Naive thymus-derived CD4-positive, alpha-beta T cell (primary cell): Measurements from ENCODE around the gene SHPK. TPM values are rescaled to one million over a fixed set of nuclear protein-coding genes. Genes with fewer than 3 reads are reported as not detected.

Experiments used
- ATAC-seq: fragments of 150-1000 bp; cut with Tn5 transposase; 2 replicates; pipeline ENCODE4 v1.10.0; 2021; ENCODE audit warnings: mild to moderate bottlenecking, moderate library complexity
- CTCF ChIA-PET: fragments of 350-600 bp; sonication (Branson Sonifier 250); formaldehyde crosslinking; loops from one replicate; lab custom pipeline; 2021; ENCODE audit warnings: antibody characterized with exemption; lab: Charles Lee
- POLR2A ChIA-PET: fragments of 350-600 bp; sonication (Branson Sonifier 250); formaldehyde crosslinking; loops from one replicate; lab custom pipeline; 2021; ENCODE audit warnings: antibody characterized with exemption, inconsistent platforms; lab: Charles Lee
- DNase-seq, 9 donors: peaks; one replicate each; pipeline versions ENCODE4 v3.0.0 to v3.0.0-alpha.2; 2020 to 2022; ENCODE audit warnings: mixed read lengths in 1 of 9
- H3K27ac ChIP-seq: one replicate; pipeline ENCODE4 v1.7.0; 2013; ENCODE audit warnings: mild to moderate bottlenecking, low read depth, low read length, moderate library complexity
- H3K27me3 ChIP-seq, 2 donors: one replicate each; pipeline ENCODE4 v1.7.0; 2013; ENCODE audit warnings: low read length in 2 of 2, mild to moderate bottlenecking in 2 of 2, moderate library complexity in 2 of 2; ENCODE audit not compliant: control insufficient read depth in 2 of 2, insufficient read depth in 2 of 2
- H3K36me3 ChIP-seq, 3 experiments: 1 replicate in 2 of 3; 2 replicates in 1 of 3; pipeline ENCODE4 v1.7.0; 2013; ENCODE audit warnings: low read length in 3 of 3, mild to moderate bottlenecking in 3 of 3, moderate library complexity in 1 of 3; ENCODE audit not compliant: insufficient read depth in 3 of 3, control insufficient read depth in 2 of 3
- H3K4me1 ChIP-seq, 2 donors: one replicate each; pipeline ENCODE4 v1.7.0; 2013; ENCODE audit warnings: low read length in 2 of 2, mild to moderate bottlenecking in 2 of 2, moderate library complexity in 1 of 2; ENCODE audit not compliant: control insufficient read depth in 2 of 2, insufficient read depth in 2 of 2
- H3K4me3 ChIP-seq: 2 replicates; pipeline ENCODE4 v1.7.0; 2013; ENCODE audit warnings: mild to moderate bottlenecking, low read length
- H3K9me3 ChIP-seq, 3 experiments: 1 replicate in 2 of 3; 2 replicates in 1 of 3; pipeline ENCODE4 v1.7.0; 2013; ENCODE audit warnings: low read length in 3 of 3; ENCODE audit not compliant: control insufficient read depth in 2 of 3
- H3K27ac Mint-ChIP-seq, 9 donors: one replicate each; pipeline ENCODE4 v1.8.0; 2020 to 2022; ENCODE audit warnings: mixed read lengths in 9 of 9, mild to moderate bottlenecking in 8 of 9, moderate library complexity in 5 of 9, inconsistent platforms in 2 of 9
- H3K27me3 Mint-ChIP-seq, 5 donors: one replicate each; pipeline ENCODE4 v1.8.0; 2021 to 2022; ENCODE audit warnings: mixed read lengths in 5 of 5, mild to moderate bottlenecking in 1 of 5
- H3K36me3 Mint-ChIP-seq, 5 donors: one replicate each; pipeline ENCODE4 v1.8.0; 2020 to 2022; ENCODE audit warnings: mixed read lengths in 5 of 5, mild to moderate bottlenecking in 3 of 5, inconsistent platforms in 1 of 5
- H3K4me1 Mint-ChIP-seq, 7 donors: one replicate each; pipeline ENCODE4 v1.8.0; 2020 to 2022; ENCODE audit warnings: mixed read lengths in 7 of 7, mild to moderate bottlenecking in 3 of 7, inconsistent platforms in 1 of 7
- H3K4me3 Mint-ChIP-seq, 10 donors: one replicate each; pipeline ENCODE4 v1.8.0; 2020 to 2022; ENCODE audit warnings: mild to moderate bottlenecking in 10 of 10, mixed read lengths in 10 of 10, moderate library complexity in 6 of 10, inconsistent platforms in 2 of 10
- H3K9me3 Mint-ChIP-seq, 11 donors: one replicate each; pipeline ENCODE4 v1.8.0; 2020 to 2022; ENCODE audit warnings: mixed read lengths in 11 of 11, mild to moderate bottlenecking in 4 of 11, inconsistent platforms in 1 of 11, moderate library complexity in 1 of 11
- intact Hi-C, 2 donors: fragments of 100-400 bp; cut with micrococcal nuclease; formaldehyde crosslinking; loops; one replicate each; pipeline ENCODE4 v1.15.1; 2023
- polyA plus RNA-seq, 2 donors: library from polyadenylated mRNA; unstranded; fragments of 300-500 nt; fragmentation: Illumina TruSeq; gene quantifications; one replicate each; pipeline ENCODE4 v1.2.3, GENCODE V29; 2021
- total RNA-seq, 6 experiments: library from RNA in 5 of 6; stranded (reverse) in 5 of 6; gene quantifications; 1 replicate in 5 of 6; 2 replicates in 1 of 6; pipeline ENCODE4 v1.2.3 and lab custom pipeline; 2021 to 2026

SHPK gene
- total and polyA plus RNA-seq, 7 experiments from 2014 or later = 5.5 to 11.2 (median 8.5) TPM

- Histone ChIP-seq H3K4me3 (no peak overlapping the region), H3K9me3 (no peaks in the 10 kb centered on the region), H3K4me1 (peaks cover 4 to 7% of the 10 kb centered on the region in 2 donors), H3K27me3 (no peaks in the 10 kb centered on the region), H3K27ac (no peak overlapping the region), H3K36me3 (peaks cover 0 to 29% (median 0%) of the 10 kb centered on the region in 3 experiments)
- ATAC-seq (no peak), DNase-seq (peak in 1 of 9 donors; percentile 1)
- Mint-ChIP-seq H3K4me3 (peak overlapping the region in 1 of 10 donors; percentile 53), H3K36me3 (peaks cover 0 to 25% (median 0%) of the 10 kb centered on the region in 5 donors), H3K9me3 (no peaks in the 10 kb centered on the region), H3K4me1 (peaks cover 0 to 25% (median 6%) of the 10 kb centered on the region in 7 donors), H3K27ac (peak overlapping the region in 3 of 9 donors; percentile 38 to 61 (median 59)), H3K27me3 (no peaks in the 10 kb centered on the region)
- POLR2A ChIA-PET = interaction anchor here (0.5 kb wide), 1 partner anchor 60 kb away, joined by 3 read pairs; no protein-coding TSS in a partner anchor
- CTCF ChIA-PET = no interaction called here
- intact Hi-C loops = no loop called here
Measured at GRCh38 chr17:3679531-3680126, 43.6 kb upstream of the SHPK start.

GRCh38 chr17:3678821-3679530 is 42.9 kb upstream of the SHPK start:
- H3K27me3 Mint-ChIP-seq = no peaks in the 10 kb centered on the region
- H3K9me3 Mint-ChIP-seq = no peaks in the 10 kb centered on the region
- no peak overlapping the region for H3K4me3 ChIP-seq
- peak in 1 of 9 donors; percentile 4 for DNase-seq
- ATAC-seq = no peak
- H3K27ac ChIP-seq = no peak overlapping the region
- no peak overlapping the region for H3K27ac Mint-ChIP-seq
- H3K9me3 ChIP-seq = no peaks in the 10 kb centered on the region
- peaks cover 0 to 29% (median 0%) of the 10 kb centered on the region in 3 experiments for H3K36me3 ChIP-seq
- H3K4me1 ChIP-seq = peaks cover 4 to 7% of the 10 kb centered on the region in 2 donors
- no peaks in the 10 kb centered on the region for H3K27me3 ChIP-seq
- peaks cover 0 to 25% (median 6%) of the 10 kb centered on the region in 7 donors for H3K4me1 Mint-ChIP-seq
- peaks cover 0 to 25% (median 0%) of the 10 kb centered on the region in 5 donors for H3K36me3 Mint-ChIP-seq
- POLR2A ChIA-PET = interaction anchor here (0.8 kb wide), 1 partner anchor 10 kb away, joined by 3 read pairs; the partner anchor contains the start of gene EMC6
- CTCF ChIA-PET = no interaction called here
- intact Hi-C loops = no loop called here
- H3K4me3 Mint-ChIP-seq = no peak overlapping the region

DNA sequence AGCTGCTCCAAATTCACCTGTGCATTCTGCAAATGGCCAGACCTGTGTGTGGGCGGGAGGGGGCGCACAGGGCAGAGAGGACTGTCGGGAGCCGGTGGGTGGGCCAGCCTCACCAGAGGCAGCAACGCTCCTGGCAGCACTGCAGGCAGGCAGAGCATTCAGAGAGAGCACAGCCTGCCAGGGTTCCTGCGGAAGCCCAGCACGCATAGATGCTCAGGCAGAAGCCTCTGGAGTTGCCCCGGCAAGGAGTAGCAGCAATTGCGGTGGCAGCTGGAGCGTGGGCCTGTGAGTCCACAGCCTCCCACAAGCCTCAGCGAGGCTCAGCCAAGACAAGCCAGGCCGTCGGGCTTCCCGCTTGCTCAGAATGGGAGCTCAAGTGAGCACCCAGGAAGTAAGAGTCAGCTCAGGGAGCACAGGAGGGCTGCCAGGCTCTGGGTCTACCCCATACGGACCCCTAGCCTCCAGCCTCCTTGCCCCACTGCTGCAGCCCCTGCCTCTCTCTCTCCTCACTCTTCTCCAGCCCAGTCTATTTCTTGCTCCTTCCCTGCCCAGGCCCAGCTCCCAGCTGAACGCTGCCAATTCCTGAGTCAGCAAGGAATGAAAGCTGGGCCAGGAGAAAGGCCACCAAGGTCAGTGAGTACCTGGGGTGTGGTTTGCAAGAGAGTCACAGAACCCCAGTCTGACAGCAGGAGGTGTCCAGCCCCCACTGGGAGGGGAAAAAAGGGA is 42.2 kb upstream of the SHPK start:
- ChIA-PET CTCF (no interaction called here), POLR2A (interaction anchor here (0.7 to 0.8 kb wide), 2 partner anchors 9 to 168 kb away, joined by 3 to 5 read pairs; partner anchors contain the start of genes EMC6 and NCBP3)
- H3K27me3 Mint-ChIP-seq = no peaks in the 10 kb centered on the region
- H3K27ac Mint-ChIP-seq = peak overlapping the region in 1 of 9 donors; percentile 49
- Histone ChIP-seq H3K27me3 (no peaks in the 10 kb centered on the region), H3K36me3 (peaks cover 0 to 29% (median 0%) of the 10 kb centered on the region in 3 experiments), H3K9me3 (no peaks in the 10 kb centered on the region), H3K4me3 (no peak overlapping the region), H3K4me1 (peaks cover 3 to 6% of the 10 kb centered on the region in 2 donors), H3K27ac (no peak overlapping the region)
- intact Hi-C loops = no loop called here
- no peak for ATAC-seq
- no peak overlapping the region for H3K4me3 Mint-ChIP-seq
- H3K4me1 Mint-ChIP-seq = peaks cover 0 to 22% (median 5%) of the 10 kb centered on the region in 7 donors
- no peaks in the 10 kb centered on the region for H3K9me3 Mint-ChIP-seq
- DNase-seq = peak in 1 of 9 donors; percentile 6
- H3K36me3 Mint-ChIP-seq = peaks cover 0 to 23% (median 0%) of the 10 kb centered on the region in 5 donors

GRCh38 chr17:3675886-3676285 is 39.8 kb upstream of the SHPK start:
- Mint-ChIP-seq H3K4me3 (no peak overlapping the region), H3K4me1 (peaks cover 3 to 13% (median 5%) of the 10 kb centered on the region in 7 donors), H3K9me3 (peaks cover 0 to 2% (median 0%) of the 10 kb centered on the region in 11 donors), H3K27ac (peak overlapping the region in 2 of 9 donors; percentile 34 to 48), H3K27me3 (no peaks in the 10 kb centered on the region), H3K36me3 (peaks cover 0 to 14% (median 0%) of the 10 kb centered on the region in 5 donors)
- H3K4me3 ChIP-seq = no peak overlapping the region
- ChIA-PET CTCF (interaction anchor here (1.5 kb wide), 1 partner anchor 152 kb away, joined by 5 read pairs; no protein-coding TSS in a partner anchor), POLR2A (no interaction called here)
- no peak overlapping the region for H3K27ac ChIP-seq
- intact Hi-C loops = no loop called here
- no peak for ATAC-seq
- no peaks in the 10 kb centered on the region for H3K9me3 ChIP-seq
- DNase-seq = no peak
- peaks cover 0 to 33% (median 0%) of the 10 kb centered on the region in 3 experiments for H3K36me3 ChIP-seq
- H3K4me1 ChIP-seq = no peaks in the 10 kb centered on the region
- no peaks in the 10 kb centered on the region for H3K27me3 ChIP-seq

GRCh38 chr17:3672571-3672970 is 36.5 kb upstream of the SHPK start:
- H3K27me3 ChIP-seq = no peaks in the 10 kb centered on the region
- Mint-ChIP-seq H3K36me3 (peaks cover 0 to 8% (median 0%) of the 10 kb centered on the region in 5 donors), H3K4me3 (no peak overlapping the region), H3K9me3 (peaks cover 0 to 2% (median 0%) of the 10 kb centered on the region in 11 donors), H3K4me1 (peaks cover 10 to 28% (median 19%) of the 10 kb centered on the region in 7 donors), H3K27ac (no peak overlapping the region), H3K27me3 (peaks cover 0 to 2% (median 0%) of the 10 kb centered on the region in 5 donors)
- H3K27ac ChIP-seq = no peak overlapping the region
- no peak overlapping the region for H3K4me3 ChIP-seq
- no peaks in the 10 kb centered on the region for H3K9me3 ChIP-seq
- H3K36me3 ChIP-seq = peaks cover 0 to 15% (median 3%) of the 10 kb centered on the region in 3 experiments
- ChIA-PET CTCF (no interaction called here), POLR2A (no interaction called here)
- no peak for DNase-seq
- no peak for ATAC-seq
- H3K4me1 ChIP-seq = peaks cover 8 to 15% of the 10 kb centered on the region in 2 donors
- intact Hi-C loops = no loop called here

DNA sequence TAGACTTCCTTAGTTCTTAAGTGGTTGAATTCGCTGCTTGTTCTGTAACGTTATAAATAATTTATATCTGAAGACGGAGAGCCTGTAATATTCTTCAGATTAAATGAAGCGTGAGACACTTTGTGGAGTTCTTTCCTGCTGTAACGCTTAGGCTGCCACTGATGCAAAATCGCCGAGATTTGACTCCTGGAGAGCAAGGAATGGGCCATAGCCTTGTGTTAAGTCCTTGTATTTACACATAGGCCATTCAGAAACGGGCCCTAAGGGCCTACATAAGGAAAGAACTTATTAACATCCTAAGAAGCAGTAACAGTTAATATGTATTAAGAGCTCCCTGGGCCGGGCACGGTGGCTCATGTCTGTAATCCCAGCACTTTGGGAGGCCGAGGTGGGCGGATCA is 33.5 kb upstream of the SHPK start:
- ChIA-PET CTCF (interaction anchor here (0.6 kb wide), 1 partner anchor 68 kb away, joined by 4 read pairs; no protein-coding TSS in a partner anchor), POLR2A (interaction anchor here (0.6 to 2.1 kb wide), 4 partner anchors 9 to 54 kb away, joined by 3 to 7 read pairs (median 4); partner anchors contain the start of genes CTNS, HASPIN and SHPK)
- H3K9me3 ChIP-seq = no peaks in the 10 kb centered on the region
- peaks cover 8 to 17% of the 10 kb centered on the region in 2 donors for H3K4me1 ChIP-seq
- peak overlapping the region; percentile 82 to 94 (median 91) for H3K4me3 Mint-ChIP-seq
- H3K9me3 Mint-ChIP-seq = peaks cover 0 to 2% (median 0%) of the 10 kb centered on the region in 11 donors
- ATAC-seq (no peak), DNase-seq (no peak)
- H3K4me1 Mint-ChIP-seq = peaks cover 21 to 43% (median 30%) of the 10 kb centered on the region in 7 donors
- intact Hi-C loops = loop anchor here (2.0 to 5.0 kb wide), 4 partner anchors 53 to 959 kb away; partner anchors contain the start of genes CAMKK1 (in 1 of the 2), CLUH (in 1 of the 2) and HASPIN (in 1 of the 2)
- H3K27ac ChIP-seq = peak overlapping the region; percentile 76
- no peaks in the 10 kb centered on the region for H3K27me3 ChIP-seq
- H3K27me3 Mint-ChIP-seq = peaks cover 0 to 2% (median 0%) of the 10 kb centered on the region in 5 donors
- H3K27ac Mint-ChIP-seq = peak overlapping the region; percentile 42 to 93 (median 85)
- H3K36me3 Mint-ChIP-seq = peaks cover 0 to 6% (median 0%) of the 10 kb centered on the region in 5 donors
- peak overlapping the region; percentile 91 for H3K4me3 ChIP-seq
- H3K36me3 ChIP-seq = peaks cover 0 to 7% (median 3%) of the 10 kb centered on the region in 3 experiments
